HG02973 (cell line): ENCODE measurements around the gene CEP72.
"Not testable (repeated sequence)": the region's sequence is repeated elsewhere in the genome, so short reads cannot be mapped to it uniquely, and the experiment has no call there.

Experiments
- ATAC-seq: cut with Tn5 transposase; IDR thresholded peaks from one replicate; pipeline ENCODE4 v1.9.1; 2021; ENCODE audit warnings: moderate library complexity; ENCODE audit not compliant: unreplicated experiment

Gene CEP72

GRCh38 chr5:669111-669841 lies 57.1 kb downstream of the CEP72 start:
- no peak for ATAC-seq

GRCh38 chr5:669842-670395 lies 57.8 kb downstream of the CEP72 start:
- ATAC-seq = no peak

- no peak for ATAC-seq
Observed at GRCh38 chr5:670396-671270, 58.5 kb downstream of the CEP72 start.

- ATAC-seq = peak; percentile 53
Observed at GRCh38 chr5:671459-672328, 59.6 kb downstream of the CEP72 start.

- ATAC-seq = no peak
Observed at GRCh38 chr5:672329-673160, 60.4 kb downstream of the CEP72 start.

- no peak for ATAC-seq
Observed at GRCh38 chr5:673161-673830, 61.2 kb downstream of the CEP72 start.

- no peak for ATAC-seq
Observed at GRCh38 chr5:673831-674629, 61.9 kb downstream of the CEP72 start.

GRCh38 chr5:674630-675011 lies 62.5 kb downstream of the CEP72 start:
- ATAC-seq = no peak

GRCh38 chr5:675111-675870 lies 63.2 kb downstream of the CEP72 start:
- no peak for ATAC-seq

GRCh38 chr5:675871-676698 lies 63.9 kb downstream of the CEP72 start:
- ATAC-seq = no peak

GRCh38 chr5:676699-677076 lies 64.5 kb downstream of the CEP72 start:
- no peak for ATAC-seq

- no peak for ATAC-seq
Observed at GRCh38 chr5:677131-678101, 65.3 kb downstream of the CEP72 start.

GRCh38 chr5:678521-678920 lies 66.4 kb downstream of the CEP72 start:
- not testable (repeated sequence) for ATAC-seq

- ATAC-seq = not testable (repeated sequence)
Observed at GRCh38 chr5:679166-679895, 67.2 kb downstream of the CEP72 start.

GRCh38 chr5:680118-680795 lies 68.1 kb downstream of the CEP72 start:
- not testable (repeated sequence) for ATAC-seq
